Endothelial cell of umbilical vein (primary cell): ENCODE data around the gene HOXC12.

Source experiments
- POLR2A ChIP-seq: IDR thresholded peaks from 2 replicates; pipeline ENCODE4 v1.6.1; 2012; ENCODE audit warnings: low read depth, mild to moderate bottlenecking, control low read depth, low read length
- TF ChIP-seq, protein P1 (sequence below), 2 donors: IDR thresholded peaks; 1 replicate in 1 of 2; 2 replicates in 1 of 2; pipeline ENCODE4 v1.5.1; 2011; ENCODE audit warnings: low read length in 2 of 2, mild to moderate bottlenecking in 2 of 2, moderate library complexity in 2 of 2, control low read depth in 1 of 2, inconsistent platforms in 1 of 2, low read depth in 1 of 2; ENCODE audit not compliant: insufficient read depth in 1 of 2; ENCODE audit errors: extremely low read depth in 1 of 2

DNA sequence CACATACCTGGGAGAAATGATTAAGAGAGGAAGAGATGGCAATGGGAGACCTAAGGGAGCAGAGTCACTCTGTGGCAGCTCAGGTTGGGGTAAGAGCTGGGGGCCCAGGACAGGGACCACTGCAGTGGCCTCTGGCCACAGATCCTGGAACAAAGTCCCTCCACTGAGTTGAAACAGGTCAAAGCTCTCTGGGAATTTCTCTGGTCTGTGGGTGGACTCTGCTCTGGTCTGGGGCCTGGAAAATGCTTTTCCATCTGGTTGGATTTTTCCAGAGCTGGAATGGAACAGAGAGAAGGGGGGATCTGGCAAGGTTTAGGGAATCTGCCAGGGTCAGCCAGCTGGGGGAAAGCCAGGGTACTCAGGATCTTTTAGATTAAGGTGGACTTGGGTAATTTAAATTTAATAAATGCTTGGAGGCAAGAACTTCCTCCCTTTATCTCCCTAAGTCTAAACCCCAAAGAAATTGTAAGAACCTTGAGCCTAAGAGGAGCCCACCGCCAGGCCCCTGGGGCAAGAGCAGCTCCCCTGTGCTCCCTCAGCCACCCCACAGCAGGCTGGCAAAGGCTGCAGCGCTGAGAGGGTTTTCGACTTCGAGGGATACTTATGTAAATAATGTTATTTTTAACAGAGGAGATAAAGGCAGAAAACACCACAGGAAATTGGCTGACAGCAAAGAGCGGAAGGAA is 34.0 kb downstream of the HOXC12 start:
- TF ChIP-seq, protein P1, sequence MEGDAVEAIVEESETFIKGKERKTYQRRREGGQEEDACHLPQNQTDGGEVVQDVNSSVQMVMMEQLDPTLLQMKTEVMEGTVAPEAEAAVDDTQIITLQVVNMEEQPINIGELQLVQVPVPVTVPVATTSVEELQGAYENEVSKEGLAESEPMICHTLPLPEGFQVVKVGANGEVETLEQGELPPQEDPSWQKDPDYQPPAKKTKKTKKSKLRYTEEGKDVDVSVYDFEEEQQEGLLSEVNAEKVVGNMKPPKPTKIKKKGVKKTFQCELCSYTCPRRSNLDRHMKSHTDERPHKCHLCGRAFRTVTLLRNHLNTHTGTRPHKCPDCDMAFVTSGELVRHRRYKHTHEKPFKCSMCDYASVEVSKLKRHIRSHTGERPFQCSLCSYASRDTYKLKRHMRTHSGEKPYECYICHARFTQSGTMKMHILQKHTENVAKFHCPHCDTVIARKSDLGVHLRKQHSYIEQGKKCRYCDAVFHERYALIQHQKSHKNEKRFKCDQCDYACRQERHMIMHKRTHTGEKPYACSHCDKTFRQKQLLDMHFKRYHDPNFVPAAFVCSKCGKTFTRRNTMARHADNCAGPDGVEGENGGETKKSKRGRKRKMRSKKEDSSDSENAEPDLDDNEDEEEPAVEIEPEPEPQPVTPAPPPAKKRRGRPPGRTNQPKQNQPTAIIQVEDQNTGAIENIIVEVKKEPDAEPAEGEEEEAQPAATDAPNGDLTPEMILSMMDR (IDR thresholded peaks at IDR 0.05; ENCODE audit: extremely low read depth in 1 of 2, insufficient read depth in 1 of 2, low read depth in 1 of 2, low read length in 2 of 2), result no peak
- no peak for TF ChIP-seq POLR2A
